Measurements from ENCODE around the gene FGGY. TPM values are rescaled to one million over a fixed set of nuclear protein-coding genes. Genes with fewer than 3 reads are reported as not detected.

The FGGY gene
- polyA plus RNA-seq, 4 donors, result 21.3 to 28.3 (median 22.6) TPM

DNA sequence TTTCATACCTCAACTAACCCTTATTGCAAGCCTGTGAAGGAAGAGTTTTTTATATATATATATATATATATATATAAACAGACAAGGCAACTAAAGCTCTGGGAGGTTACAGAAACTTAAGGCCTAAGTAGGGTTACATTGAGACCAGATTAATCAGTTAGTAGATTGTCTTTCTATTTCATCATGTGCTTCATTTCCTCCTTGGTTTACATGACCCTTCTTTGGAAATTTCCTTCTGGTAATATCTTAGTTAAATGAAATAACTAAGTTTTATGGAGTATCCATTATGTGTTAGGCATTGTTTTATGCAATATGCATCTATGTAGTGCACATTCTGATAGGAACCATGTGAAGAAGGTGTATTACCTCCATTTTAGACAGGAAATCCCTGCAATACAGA is 112.7 kb downstream of the FGGY start:
- DNase-seq (ENCODE audit: low read depth in 4 of 4, low spot score in 2 of 4), result no peak

DNA sequence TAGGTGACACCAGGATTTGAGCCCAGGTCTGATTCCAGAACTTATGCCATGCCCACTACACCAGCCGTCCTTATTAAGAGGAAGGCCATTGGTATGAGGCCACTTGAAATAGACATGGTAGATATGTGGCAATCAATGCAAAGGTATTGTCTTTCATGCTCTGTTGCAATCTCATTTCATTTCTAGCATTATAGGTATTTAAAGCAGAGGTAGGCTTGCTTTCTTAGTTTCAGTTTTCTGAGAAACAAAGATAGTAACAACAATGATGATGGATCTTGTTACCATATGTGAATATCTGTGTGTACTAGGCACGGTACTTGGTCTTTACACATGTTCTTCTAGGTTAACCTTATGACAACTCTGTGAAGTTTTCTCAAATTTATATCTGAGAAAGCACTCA is 113.1 kb downstream of the FGGY start:
- no peak for DNase-seq (ENCODE audit: low read depth in 4 of 4, low spot score in 2 of 4)

DNA sequence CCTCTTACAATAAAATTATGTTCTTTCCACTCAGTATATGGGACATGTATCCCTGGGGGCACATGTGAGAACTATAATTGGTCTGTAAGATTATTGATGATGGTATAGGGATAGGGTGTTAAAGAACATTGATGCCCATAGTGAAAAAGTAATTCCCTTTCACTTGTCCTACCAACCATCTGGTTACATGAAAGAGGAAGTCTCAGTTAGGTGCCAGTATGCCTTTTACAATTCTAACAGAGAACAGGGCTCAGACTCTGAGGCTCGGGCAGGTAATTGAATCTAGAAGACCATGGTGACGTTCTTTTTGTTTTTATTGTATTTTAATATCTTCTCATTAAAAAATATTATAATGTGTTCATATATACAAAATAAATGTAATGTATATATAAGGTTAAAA is 113.6 kb downstream of the FGGY start:
- DNase-seq (ENCODE audit: low read depth in 4 of 4, low spot score in 2 of 4), result no peak

DNA sequence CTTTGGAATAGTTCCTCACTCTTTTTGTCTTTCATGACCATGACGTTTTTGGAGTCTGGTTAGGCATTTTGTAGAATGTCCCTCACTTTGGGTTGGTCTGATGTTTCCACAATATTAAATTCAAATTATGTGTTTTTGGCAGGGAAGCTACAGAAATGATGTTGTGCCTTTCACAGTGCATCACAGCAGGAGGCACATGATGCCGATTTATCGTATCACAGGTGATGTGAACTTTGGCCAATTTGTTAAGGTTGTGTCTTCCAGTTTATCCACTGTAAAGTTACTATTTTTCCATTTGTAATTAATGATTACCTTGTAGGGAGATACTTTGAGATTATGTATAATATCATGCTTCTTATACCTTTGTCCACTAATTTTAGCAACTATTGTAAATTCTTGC is 114.3 kb downstream of the FGGY start:
- DNase-seq (ENCODE audit: low read depth in 4 of 4, low spot score in 2 of 4), result no peak

DNA sequence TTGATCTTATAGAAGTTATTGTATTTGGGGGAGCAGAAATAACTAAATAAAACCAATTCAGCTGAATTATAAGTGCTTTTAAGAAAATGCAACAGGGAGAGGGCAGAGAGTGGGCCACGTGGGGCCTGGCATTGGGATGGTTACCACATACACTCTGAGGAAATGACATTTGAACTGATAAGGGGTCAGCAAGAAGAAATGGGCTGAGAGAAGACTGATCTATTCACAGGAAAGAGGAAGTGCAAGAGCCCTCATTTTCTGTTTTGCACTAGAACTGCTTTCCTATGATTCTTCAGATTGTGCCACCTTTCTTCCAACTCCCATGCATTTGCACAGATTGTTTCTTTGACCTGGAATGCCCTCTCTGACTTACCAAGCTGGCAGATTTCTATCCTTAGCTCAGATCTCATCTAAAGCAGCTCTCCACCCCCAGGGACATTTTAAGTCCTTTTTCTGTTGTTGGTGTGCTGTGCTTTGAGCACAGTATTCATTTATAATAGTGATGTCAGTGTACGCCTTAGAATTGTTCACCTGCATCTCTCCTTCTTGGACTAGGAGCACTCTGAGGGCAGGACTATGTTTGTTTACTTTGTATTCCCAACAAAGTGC is 115.9 kb downstream of the FGGY start:
- no peak for DNase-seq (ENCODE audit: low read depth in 4 of 4, low spot score in 2 of 4)

DNA sequence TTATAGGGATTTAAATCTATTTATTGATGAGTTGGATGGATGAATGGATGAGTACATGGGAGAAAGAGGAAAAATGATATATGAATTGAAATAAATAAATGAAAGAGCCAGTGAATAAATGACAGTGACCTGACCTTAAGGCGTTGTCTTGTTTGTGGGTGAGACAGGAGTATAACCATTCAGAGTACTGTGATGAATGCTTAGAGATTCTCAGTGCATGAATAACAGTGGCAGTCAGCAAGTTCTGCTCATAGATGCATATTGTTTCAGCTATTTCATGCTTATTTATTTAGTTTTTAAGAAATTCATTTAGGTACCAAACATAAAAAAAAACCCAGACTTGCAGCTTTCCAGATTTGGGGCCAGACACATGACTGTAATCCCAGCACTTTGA is 116.4 kb downstream of the FGGY start:
- no peak for DNase-seq (ENCODE audit: low read depth in 4 of 4, low spot score in 2 of 4)

DNA sequence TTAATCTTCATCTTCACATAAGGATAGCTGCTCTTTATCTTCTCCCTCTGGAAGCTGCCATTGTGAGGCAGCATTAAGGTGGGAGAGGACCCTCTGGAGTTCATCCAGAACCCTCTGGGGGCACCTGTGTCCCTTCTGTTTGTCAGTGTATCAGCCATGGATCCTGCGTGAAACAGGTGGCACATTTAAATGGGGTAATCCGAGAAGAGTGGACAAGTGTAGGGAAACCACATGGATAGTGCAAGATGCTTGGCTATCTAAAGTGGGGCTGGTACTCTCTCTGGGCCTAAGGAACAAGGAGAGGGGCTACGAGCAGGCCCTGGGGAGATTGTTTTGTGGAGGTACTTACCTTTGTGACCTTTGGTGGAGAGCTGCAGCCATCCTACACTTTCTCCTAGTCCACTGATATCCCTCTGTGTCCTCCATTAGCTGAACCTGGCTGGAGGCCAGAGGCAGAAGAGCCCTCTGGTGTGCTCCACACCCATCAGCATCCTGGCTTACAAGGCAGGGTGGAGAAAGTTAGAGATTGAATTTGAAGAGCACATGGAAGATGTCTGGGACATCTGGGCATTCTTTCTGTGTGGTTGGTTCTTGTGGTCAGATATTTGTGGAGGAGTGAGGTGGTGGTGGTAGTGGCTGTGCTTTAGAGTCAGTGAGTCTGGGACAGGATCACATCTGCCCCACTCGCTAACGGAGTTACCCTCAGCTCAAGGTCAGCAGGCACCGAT is 117.7 kb downstream of the FGGY start:
- no peak for DNase-seq (ENCODE audit: low read depth in 4 of 4, low spot score in 2 of 4)

DNA sequence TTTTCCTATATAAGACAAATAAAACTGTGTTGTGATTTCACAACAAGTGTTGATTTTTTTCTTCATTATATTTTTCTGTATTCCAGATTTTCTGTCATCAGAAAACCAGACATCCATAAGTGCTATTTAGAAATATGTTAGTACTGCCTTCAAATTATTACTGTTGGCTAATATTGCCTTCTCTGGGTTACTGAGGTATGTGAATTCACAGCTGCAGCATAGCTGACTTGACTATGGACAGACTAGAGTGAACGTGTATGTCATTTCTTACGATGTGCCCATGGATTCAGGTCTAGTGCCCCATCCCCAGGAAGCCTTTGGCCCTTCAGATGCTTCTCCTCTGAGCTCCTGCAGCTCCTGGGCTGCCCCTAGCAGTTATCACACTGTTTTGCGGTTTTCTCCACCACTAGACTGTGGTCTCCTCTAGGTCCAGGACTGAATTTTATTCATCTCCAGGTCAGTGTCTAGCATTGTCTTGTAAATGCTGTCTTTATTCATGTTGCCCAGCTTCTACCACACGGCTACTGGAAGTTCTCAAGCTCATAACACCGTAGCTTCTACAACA is 118.5 kb downstream of the FGGY start:
- no peak for DNase-seq (ENCODE audit: low read depth in 4 of 4, low spot score in 2 of 4)

DNA sequence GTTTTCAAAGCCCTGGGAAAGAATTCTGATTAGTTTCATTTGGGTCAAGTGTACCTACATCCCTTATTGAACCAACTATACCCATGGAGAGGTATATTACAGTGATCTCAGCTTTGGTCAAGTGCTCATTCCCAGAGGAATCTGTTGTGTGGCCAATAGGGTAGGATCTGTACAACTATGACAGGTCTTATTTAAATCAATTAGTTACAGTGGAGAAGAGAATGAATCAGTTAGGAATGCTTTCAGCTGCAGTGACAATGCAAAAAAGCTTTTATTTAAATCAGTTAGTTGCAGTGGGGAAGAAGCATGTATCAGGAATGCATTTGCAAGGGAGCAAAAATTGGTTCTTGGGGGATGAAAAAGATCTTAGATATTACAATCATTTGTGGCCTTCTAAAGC is 119.0 kb downstream of the FGGY start:
- no peak for DNase-seq (ENCODE audit: low read depth in 4 of 4, low spot score in 2 of 4)

DNA sequence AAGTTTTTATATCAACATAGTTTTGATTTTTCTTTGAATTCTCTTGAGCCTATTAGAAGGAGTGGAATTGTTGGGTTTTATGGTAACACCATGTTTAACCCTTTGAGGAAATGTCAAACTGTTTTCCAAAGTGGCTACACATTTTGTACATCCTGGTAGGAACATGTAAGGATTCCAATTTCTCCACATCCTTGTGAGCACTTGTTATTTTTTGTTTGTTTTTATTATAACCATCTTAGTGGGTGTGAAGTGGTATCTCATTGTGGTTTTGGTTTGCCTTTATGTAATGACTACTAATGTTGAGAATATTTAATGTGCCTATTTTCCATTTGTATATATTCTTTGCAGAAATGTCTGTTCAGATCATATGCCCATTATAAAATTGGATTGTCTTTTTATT is 120.5 kb downstream of the FGGY start:
- no peak for DNase-seq (ENCODE audit: low read depth in 4 of 4, low spot score in 2 of 4)

DNA sequence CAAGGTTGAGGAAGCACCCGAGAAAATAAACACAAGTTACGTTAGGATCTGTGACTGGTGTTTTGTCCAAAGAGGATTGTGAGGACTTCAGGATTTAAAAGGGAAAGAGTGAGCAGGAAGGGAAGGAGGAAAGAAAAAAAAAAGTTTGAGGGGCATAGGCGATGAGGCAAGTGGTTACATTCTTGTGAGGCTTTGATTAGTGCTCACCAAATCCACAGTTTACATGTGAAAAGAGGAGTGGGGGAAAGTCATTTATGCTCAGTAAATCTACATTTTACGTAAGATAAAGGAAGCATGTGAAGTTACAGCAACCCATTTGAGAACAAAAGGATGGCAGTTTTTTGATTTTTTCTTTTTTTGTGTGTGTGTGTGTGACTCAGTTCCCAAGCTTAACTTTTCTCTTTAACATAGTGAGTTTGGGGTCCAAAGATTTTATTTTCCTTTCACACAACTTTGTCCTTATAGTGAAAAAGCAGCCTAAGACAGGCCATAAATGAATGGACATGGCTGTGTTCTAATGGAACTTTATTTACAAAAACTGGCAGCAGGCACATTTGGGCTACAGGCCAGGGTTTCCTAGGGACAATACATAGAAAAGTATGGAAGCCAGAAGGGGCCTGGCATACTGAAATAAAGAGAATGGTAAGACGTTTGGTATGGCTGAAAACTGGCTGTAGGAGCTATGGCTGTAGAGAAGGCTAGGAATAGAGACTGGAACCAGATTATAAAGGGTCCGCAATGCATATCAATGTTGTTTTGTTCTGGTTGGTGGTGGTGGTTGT is 121.7 kb downstream of the FGGY start:
- DNase-seq (ENCODE audit: low read depth in 4 of 4, low spot score in 2 of 4), result no peak

DNA sequence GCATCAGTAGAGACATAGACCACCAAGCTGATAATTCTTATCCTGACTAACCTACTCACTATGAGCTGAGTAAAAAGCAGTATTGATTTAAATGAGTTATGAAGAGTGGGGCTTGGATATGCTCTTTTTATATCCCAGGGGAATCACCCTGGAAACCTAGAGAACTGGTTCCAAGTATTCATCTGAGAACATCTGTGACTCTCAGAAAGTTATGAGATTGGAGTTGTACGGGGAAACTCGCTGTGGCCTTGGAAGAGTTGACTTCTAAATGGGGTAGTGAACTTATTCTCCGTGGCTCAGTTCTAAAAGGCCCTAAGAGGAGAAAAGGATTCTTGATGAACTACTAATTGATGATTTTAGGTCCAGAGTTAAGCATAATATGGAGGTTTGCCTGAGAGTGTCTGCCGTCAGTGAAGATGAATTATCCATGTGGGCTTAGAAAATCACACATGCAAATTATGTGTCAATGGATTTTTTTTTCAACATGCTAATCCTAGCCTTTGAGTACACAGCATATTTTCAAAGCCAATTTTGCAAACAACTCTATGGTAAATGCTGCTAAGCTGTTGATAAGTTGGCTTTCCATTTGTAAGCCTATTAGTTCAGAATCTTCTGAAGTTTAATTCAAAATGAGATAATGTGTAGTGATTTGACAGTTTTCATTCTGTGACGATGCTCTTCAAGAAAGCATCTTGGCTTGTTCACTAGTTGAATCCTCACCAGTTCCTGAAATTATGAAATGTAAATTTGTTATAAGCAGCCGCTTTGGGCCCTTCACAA is 122.7 kb downstream of the FGGY start:
- no peak for DNase-seq (ENCODE audit: low read depth in 4 of 4, low spot score in 2 of 4)

DNA sequence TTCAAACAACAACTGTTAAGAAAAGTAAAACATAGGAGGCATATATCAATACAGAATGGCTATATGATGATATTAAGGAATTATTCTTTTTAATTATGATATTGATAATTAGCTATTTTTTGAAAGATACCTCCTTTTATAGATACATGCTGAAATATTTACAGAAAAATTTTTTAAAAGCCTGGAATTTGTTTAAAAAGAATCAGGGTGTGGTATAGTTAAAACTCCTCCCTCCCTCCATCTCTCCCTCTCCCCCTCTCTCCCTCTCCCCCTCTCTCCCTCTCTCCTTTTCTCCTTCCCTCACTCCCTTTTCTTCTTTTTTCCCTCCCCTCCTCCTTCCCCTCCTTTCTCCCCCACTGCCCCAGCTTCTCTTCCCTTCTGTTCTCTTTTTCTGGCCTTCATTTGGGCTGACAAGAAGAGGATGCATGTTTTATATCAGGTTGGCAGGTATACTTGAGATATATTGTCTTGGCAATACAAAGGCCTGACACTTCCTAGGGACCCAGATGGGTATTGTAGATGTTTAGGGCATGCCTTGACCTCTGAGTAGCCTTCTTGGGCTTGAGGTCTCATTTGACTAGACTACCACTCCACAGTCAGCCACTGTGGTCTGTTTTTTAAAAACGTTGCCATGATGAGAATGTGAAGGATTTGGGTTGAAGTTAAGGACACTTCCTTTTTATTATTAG is 124.5 kb downstream of the FGGY start:
- DNase-seq (ENCODE audit: low read depth in 4 of 4, low spot score in 2 of 4), result no peak

DNA sequence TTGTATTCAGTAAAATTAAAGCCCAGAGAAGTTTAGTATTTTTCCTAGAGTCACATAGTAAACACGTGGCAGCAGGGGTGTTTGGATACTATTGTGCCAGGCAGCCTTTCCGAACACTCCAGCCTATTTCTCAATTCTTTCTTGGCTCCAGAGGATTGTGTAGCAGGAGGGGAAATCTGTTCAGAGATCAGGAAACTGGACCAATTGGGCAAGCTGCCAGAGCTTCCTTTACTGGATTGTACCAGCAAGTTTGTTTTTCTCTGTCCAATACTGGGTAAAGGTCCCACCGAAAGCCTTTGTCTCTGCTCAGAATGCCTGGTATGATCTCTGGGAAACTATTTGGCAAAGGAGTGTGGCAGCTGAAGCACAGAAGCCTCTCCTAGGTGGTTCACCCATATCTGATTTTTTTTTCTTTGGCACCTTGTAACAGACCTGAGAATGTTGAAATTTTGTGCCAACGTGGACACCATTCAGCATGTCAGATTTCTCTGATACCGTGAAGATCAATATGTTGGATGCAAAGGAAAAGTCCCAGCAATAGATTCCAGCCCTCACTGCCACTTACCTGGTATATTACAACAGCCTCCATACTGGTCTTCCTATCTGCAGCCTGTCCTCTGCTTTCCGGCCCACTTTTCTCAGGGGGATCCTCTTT is 126.2 kb downstream of the FGGY start:
- no peak for DNase-seq (ENCODE audit: low read depth in 4 of 4, low spot score in 2 of 4)

DNA sequence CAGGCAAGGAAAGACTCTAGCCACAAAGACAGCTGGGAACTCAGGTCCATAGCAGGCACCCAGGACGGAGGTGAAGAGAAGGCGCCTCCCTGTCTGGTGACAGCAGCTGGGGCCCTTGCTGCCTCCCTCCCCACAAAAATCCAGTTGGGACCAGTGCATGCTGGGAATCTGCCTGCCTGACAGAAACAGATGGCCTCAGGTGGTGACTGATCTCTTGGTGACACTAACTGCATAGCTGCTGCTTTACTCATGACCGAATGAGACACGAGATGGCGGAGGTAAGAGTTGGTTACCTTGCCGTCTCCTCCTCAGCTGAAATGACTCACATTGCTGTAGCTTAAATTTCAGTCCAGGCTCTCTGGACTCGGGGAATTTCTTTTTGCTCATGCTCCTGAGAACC is 130.3 kb downstream of the FGGY start:
- no peak for DNase-seq (ENCODE audit: low read depth in 4 of 4, low spot score in 2 of 4)

DNA sequence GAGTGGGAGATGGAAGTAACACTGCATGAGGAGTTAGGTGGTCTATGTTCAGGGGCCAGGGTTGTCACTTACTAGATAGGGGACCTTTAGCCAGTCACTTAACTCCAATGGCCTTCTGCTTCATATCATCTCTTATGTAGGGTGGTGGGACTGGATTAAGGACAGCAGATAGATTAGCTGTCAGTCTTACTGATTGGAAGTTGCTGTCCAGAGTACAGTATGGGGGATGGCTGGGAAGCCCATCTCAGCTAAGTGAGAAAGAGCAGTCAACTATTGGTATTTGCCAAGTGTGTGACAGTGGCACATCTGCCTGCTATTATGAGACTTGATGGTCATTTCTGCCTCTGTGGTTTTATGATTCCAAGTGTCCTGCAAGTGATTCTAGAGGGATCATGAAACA is 130.9 kb downstream of the FGGY start:
- DNase-seq (ENCODE audit: low read depth in 4 of 4, low spot score in 2 of 4), result no peak

DNA sequence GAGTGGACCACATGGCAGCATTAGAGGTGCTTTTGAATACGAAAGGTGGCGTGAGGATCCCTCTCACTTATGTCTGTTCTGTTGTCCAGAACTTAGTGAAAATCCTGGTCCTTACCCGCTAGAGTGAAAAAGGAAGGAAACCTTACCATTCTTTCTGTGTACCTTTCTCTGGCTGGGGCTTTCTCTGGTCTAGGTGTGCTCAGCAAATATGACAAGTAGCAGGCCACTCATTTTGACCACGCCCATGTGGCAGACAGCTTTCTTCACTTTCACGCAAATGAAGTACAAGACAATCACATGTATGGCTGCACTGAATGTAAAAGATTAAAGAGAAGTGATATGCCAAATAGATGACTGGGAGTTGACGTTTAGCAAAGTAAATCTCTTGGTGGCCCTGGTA is 131.9 kb downstream of the FGGY start:
- DNase-seq (ENCODE audit: low read depth in 4 of 4, low spot score in 2 of 4), result no peak

DNA sequence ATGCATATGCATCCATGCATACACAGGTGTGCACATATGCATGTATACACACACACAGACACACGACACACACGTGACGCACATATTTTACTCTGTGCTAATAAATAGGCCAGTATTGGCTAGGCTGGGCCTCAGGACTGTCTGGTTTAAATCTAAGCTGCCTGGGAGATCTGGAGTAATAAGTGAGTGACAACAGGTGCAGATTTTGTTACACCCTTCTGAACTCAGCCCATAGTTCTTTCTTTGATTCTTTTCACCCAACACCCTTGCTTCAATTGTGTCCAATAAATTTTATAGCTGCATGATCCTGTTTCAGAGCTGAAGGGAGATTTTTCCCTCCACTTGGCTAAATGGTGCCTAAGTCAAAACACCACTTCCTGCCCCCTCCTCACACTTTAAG is 132.8 kb downstream of the FGGY start:
- no peak for DNase-seq (ENCODE audit: low read depth in 4 of 4, low spot score in 2 of 4)

DNA sequence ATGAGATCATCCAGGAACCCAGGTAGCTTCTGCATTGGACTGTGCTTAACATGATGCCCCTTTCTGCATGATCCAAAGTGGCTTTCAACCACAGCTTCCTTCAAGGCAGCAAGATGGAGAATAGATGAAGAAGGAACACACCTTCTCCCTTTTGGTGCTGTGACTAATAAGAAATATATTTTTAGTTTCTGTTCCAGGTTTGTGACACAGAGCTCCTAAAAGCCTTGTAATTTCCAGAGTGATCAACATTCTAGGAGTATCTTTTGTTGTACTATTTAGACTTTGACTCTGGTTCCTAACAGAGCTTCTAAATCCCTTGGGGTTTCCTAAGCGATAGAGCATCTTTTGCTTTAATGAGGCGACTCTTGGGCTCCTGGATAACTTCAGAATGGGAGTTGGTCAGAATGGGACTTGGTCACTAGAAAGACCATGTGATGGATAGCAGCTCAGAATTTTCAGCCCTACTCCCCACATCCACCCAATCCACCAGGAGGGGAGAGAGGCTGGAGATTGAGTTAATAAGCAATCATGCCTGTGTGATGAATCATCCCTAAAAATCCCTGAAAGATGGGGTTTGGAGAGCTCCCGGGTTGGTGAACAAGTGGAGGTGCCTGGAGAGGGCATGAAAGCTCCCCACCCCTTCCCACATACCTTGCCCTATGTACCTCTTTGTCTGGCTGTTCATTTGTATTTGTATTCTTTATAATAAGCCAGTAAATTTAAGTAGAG is 134.8 kb downstream of the FGGY start:
- no peak for DNase-seq (ENCODE audit: low read depth in 4 of 4, low spot score in 2 of 4)
